Nephron progenitor cell (in vitro differentiated cells): ENCODE data around the gene FGF8.

Source experiments
- DNase-seq: peaks from one replicate; pipeline ENCODE4 v3.0.0; 2021
- H3K27ac Mint-ChIP-seq: 2 replicates; pipeline ENCODE4 v1.8.0; 2021; ENCODE audit warnings: mild to moderate bottlenecking, moderate library complexity, mixed read lengths
- H3K27me3 Mint-ChIP-seq: 2 replicates; pipeline ENCODE4 v1.8.0; 2021; ENCODE audit warnings: mild to moderate bottlenecking, low read depth, mixed read lengths; ENCODE audit not compliant: poor library complexity
- H3K36me3 Mint-ChIP-seq: 2 replicates; pipeline ENCODE4 v1.8.0; 2021; ENCODE audit warnings: low read depth, mixed read lengths
- H3K4me1 Mint-ChIP-seq: 2 replicates; pipeline ENCODE4 v1.8.0; 2021; ENCODE audit warnings: mixed read lengths
- H3K4me3 Mint-ChIP-seq: 2 replicates; pipeline ENCODE4 v1.8.0; 2021; ENCODE audit warnings: mild to moderate bottlenecking, moderate library complexity, mixed read lengths
- H3K9me3 Mint-ChIP-seq: 2 replicates; pipeline ENCODE4 v1.8.0; 2021; ENCODE audit warnings: mild to moderate bottlenecking, moderate library complexity, mixed read lengths
- CTCF ChIP-seq: fragments of 200-600 bp; sonication (generic); IDR thresholded peaks from 2 replicates; pipeline ENCODE4 v1.5.0; 2021; ENCODE audit warnings: antibody characterized with exemption

Gene FGF8

GRCh38 chr10:101783736-101784118, 7.8 kb upstream of the FGF8 start:
- no peak for DNase-seq
- peak overlapping the region; percentile 94 for H3K27ac Mint-ChIP-seq
- H3K36me3 Mint-ChIP-seq: peaks cover 22% of the 10 kb centered on the region
- TF ChIP-seq CTCF: no peak
- H3K4me3 Mint-ChIP-seq: peak overlapping the region; percentile 100
- H3K9me3 Mint-ChIP-seq: no peaks in the 10 kb centered on the region
- peaks cover 7% of the 10 kb centered on the region for H3K27me3 Mint-ChIP-seq
- peaks cover 49% of the 10 kb centered on the region for H3K4me1 Mint-ChIP-seq

GRCh38 chr10:101782811-101783735, 7.2 kb upstream of the FGF8 start, which contains the start of gene NPM3:
NPM3 (minus strand) TSS chr10:101783446; CDS start chr10:101783390, 56 bp downstream.
- H3K9me3 Mint-ChIP-seq: no peaks in the 10 kb centered on the region
- TF ChIP-seq CTCF: no peak
- peaks cover 53% of the 10 kb centered on the region for H3K4me1 Mint-ChIP-seq
- H3K27me3 Mint-ChIP-seq: peaks cover 14% of the 10 kb centered on the region
- peaks cover 22% of the 10 kb centered on the region for H3K36me3 Mint-ChIP-seq
- DNase-seq: peak; percentile 90
- peak within 1 kb of the TSS; percentile 96 for H3K27ac Mint-ChIP-seq
- peak within 1 kb of the TSS; percentile 100 for H3K4me3 Mint-ChIP-seq

- DNase-seq: no peak
- Mint-ChIP-seq H3K27ac (no peak overlapping the region), H3K36me3 (peaks cover 15% of the 10 kb centered on the region), H3K27me3 (peaks cover 22% of the 10 kb centered on the region), H3K4me3 (peak overlapping the region; percentile 100), H3K4me1 (peaks cover 61% of the 10 kb centered on the region), H3K9me3 (no peaks in the 10 kb centered on the region)
- TF ChIP-seq CTCF: no peak
Measured at GRCh38 chr10:101781984-101782810, 6.3 kb upstream of the FGF8 start.

GRCh38 chr10:101781655-101781983, 5.7 kb upstream of the FGF8 start:
- no peaks in the 10 kb centered on the region for H3K9me3 Mint-ChIP-seq
- no peak for DNase-seq
- peaks cover 61% of the 10 kb centered on the region for H3K4me1 Mint-ChIP-seq
- no peak overlapping the region for H3K27ac Mint-ChIP-seq
- H3K4me3 Mint-ChIP-seq: peak overlapping the region; percentile 100
- no peak for TF ChIP-seq CTCF
- H3K27me3 Mint-ChIP-seq: peaks cover 28% of the 10 kb centered on the region
- peaks cover 12% of the 10 kb centered on the region for H3K36me3 Mint-ChIP-seq

- peak overlapping the region; percentile 89 for H3K27ac Mint-ChIP-seq
- peaks cover 61% of the 10 kb centered on the region for H3K4me1 Mint-ChIP-seq
- peak; percentile 97 for TF ChIP-seq CTCF
- peak overlapping the region; percentile 63 for H3K4me3 Mint-ChIP-seq
- H3K27me3 Mint-ChIP-seq: peaks cover 31% of the 10 kb centered on the region
- peaks cover 9% of the 10 kb centered on the region for H3K36me3 Mint-ChIP-seq
- no peaks in the 10 kb centered on the region for H3K9me3 Mint-ChIP-seq
- peak; percentile 80 for DNase-seq
Measured at GRCh38 chr10:101780818-101781654, 5.1 kb upstream of the FGF8 start.
